ENCODE measurements around the gene EARS2. TPM values are rescaled to one million over a fixed set of nuclear protein-coding genes. Genes with fewer than 3 reads are reported as not detected.

EARS2 gene
- polyA plus RNA-seq, 1 donor from 2014 or later, result 22.2 TPM

DNA sequence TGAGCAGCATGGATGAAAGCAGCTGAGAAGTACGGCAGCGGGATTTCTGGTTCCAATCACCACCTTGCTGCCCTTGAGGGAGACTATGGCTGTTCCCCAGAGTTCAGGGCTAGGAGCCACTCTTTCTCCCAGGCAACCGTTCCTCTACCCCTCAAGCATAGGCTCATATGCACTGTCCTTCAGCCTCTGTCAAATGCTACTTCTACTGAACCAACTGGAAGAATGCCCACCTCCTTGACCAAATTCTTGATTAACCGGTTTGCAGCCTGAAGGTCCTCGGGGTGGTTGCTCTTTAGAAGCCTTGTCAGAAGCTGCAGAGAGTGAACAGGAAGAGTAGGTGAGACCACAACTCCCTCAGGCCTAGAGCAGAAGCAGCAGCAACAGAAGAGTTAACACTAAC lies 70.7 kb downstream of the EARS2 start:
- Histone ChIP-seq H3F3A (ENCODE audit: insufficient read depth, low read length, poor library complexity, severe bottlenecking) (no peaks in the 10 kb centered on the region), H2AFZ (ENCODE audit: low read depth, low read length) (no peak overlapping the region), H3K79me2 (replicated peaks; ENCODE audit: insufficient read depth, low read length) (no peaks in the 10 kb centered on the region), H3K27ac (ENCODE audit: low read length) (no peak overlapping the region), H3K9me2 (ENCODE audit: insufficient read depth, low read length) (no peaks in the 10 kb centered on the region), H4K20me1 (ENCODE audit: insufficient read depth) (no peaks in the 10 kb centered on the region), H3K9ac (ENCODE audit: low read length) (no peak overlapping the region), H3K4me2 (ENCODE audit: low read length) (no peak overlapping the region), H3K4me3 (ENCODE audit: low read length) (no peak overlapping the region), H3K36me3 (ENCODE audit: insufficient read depth, low read length) (no peaks in the 10 kb centered on the region), H3K27me3 (ENCODE audit: insufficient read depth, low read depth, low read length) (no peaks in the 10 kb centered on the region), H3K9me3 (ENCODE audit: low read length) (no peaks in the 10 kb centered on the region)
- TF ChIP-seq SMC3 (conservative IDR thresholded peaks at IDR 0.05; ENCODE audit: poor library complexity) (no peak), POLR2AphosphoS5 (IDR thresholded peaks at IDR 0.05) (no peak), EP300 (conservative IDR thresholded peaks at IDR 0.05; ENCODE audit: poor library complexity, severe bottlenecking) (no peak), MXI1 (conservative IDR thresholded peaks at IDR 0.05; ENCODE audit: poor library complexity, severe bottlenecking) (no peak), TAF1 (IDR thresholded peaks at IDR 0.05; ENCODE audit: low read depth) (no peak), EZH2 (IDR thresholded peaks at IDR 0.05; ENCODE audit: borderline replicate concordance, insufficient read depth, low read length, poor library complexity, severe bottlenecking) (no peak), RAD21 (conservative IDR thresholded peaks at IDR 0.05) (no peak)
- TF ChIP-seq, protein P1, sequence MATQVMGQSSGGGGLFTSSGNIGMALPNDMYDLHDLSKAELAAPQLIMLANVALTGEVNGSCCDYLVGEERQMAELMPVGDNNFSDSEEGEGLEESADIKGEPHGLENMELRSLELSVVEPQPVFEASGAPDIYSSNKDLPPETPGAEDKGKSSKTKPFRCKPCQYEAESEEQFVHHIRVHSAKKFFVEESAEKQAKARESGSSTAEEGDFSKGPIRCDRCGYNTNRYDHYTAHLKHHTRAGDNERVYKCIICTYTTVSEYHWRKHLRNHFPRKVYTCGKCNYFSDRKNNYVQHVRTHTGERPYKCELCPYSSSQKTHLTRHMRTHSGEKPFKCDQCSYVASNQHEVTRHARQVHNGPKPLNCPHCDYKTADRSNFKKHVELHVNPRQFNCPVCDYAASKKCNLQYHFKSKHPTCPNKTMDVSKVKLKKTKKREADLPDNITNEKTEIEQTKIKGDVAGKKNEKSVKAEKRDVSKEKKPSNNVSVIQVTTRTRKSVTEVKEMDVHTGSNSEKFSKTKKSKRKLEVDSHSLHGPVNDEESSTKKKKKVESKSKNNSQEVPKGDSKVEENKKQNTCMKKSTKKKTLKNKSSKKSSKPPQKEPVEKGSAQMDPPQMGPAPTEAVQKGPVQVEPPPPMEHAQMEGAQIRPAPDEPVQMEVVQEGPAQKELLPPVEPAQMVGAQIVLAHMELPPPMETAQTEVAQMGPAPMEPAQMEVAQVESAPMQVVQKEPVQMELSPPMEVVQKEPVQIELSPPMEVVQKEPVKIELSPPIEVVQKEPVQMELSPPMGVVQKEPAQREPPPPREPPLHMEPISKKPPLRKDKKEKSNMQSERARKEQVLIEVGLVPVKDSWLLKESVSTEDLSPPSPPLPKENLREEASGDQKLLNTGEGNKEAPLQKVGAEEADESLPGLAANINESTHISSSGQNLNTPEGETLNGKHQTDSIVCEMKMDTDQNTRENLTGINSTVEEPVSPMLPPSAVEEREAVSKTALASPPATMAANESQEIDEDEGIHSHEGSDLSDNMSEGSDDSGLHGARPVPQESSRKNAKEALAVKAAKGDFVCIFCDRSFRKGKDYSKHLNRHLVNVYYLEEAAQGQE (IDR thresholded peaks at IDR 0.05; ENCODE audit: borderline replicate concordance), result no peak
- TF ChIP-seq, protein P2, sequence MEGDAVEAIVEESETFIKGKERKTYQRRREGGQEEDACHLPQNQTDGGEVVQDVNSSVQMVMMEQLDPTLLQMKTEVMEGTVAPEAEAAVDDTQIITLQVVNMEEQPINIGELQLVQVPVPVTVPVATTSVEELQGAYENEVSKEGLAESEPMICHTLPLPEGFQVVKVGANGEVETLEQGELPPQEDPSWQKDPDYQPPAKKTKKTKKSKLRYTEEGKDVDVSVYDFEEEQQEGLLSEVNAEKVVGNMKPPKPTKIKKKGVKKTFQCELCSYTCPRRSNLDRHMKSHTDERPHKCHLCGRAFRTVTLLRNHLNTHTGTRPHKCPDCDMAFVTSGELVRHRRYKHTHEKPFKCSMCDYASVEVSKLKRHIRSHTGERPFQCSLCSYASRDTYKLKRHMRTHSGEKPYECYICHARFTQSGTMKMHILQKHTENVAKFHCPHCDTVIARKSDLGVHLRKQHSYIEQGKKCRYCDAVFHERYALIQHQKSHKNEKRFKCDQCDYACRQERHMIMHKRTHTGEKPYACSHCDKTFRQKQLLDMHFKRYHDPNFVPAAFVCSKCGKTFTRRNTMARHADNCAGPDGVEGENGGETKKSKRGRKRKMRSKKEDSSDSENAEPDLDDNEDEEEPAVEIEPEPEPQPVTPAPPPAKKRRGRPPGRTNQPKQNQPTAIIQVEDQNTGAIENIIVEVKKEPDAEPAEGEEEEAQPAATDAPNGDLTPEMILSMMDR (IDR thresholded peaks at IDR 0.05; ENCODE audit: poor library complexity, severe bottlenecking), result no peak

DNA sequence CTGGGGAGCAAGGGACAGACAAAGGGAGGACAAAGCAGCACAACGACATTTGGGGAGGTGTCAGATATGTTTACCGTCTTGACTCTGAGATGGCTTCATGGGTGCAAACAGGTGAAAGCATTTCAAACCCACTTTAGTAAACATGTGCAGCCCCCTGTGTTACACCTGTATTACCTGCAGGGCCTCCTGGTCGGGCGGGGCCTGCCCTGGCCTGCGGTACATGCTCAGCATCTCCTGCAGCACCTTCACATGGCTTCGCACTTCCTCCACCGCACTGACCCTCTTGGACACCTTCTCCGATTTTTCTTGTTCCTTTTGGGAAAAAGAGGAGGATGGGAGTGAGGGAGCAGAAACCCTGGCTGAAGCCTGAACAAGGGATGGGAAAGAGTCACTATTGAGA lies 71.3 kb downstream of the EARS2 start:
- H2AFZ ChIP-seq (ENCODE audit: low read depth, low read length), result no peak overlapping the region
- H3K27ac ChIP-seq (ENCODE audit: low read length), result no peak overlapping the region
- TF ChIP-seq EZH2 (IDR thresholded peaks at IDR 0.05; ENCODE audit: borderline replicate concordance, insufficient read depth, low read length, poor library complexity, severe bottlenecking) (no peak), RAD21 (conservative IDR thresholded peaks at IDR 0.05) (no peak), POLR2AphosphoS5 (IDR thresholded peaks at IDR 0.05) (no peak), SMC3 (conservative IDR thresholded peaks at IDR 0.05; ENCODE audit: poor library complexity) (no peak), EP300 (conservative IDR thresholded peaks at IDR 0.05; ENCODE audit: poor library complexity, severe bottlenecking) (no peak), MXI1 (conservative IDR thresholded peaks at IDR 0.05; ENCODE audit: poor library complexity, severe bottlenecking) (no peak), TAF1 (IDR thresholded peaks at IDR 0.05; ENCODE audit: low read depth) (no peak)
- TF ChIP-seq, protein P2 (IDR thresholded peaks at IDR 0.05; ENCODE audit: poor library complexity, severe bottlenecking), result no peak
- TF ChIP-seq, protein P1 (IDR thresholded peaks at IDR 0.05; ENCODE audit: borderline replicate concordance), result no peak
- no peaks in the 10 kb centered on the region for H3F3A ChIP-seq (ENCODE audit: insufficient read depth, low read length, poor library complexity, severe bottlenecking)
- H3K9ac ChIP-seq (ENCODE audit: low read length), result no peak overlapping the region
- no peak overlapping the region for H3K4me3 ChIP-seq (ENCODE audit: low read length)
- no peaks in the 10 kb centered on the region for H4K20me1 ChIP-seq (ENCODE audit: insufficient read depth)
- H3K27me3 ChIP-seq (ENCODE audit: insufficient read depth, low read depth, low read length), result no peaks in the 10 kb centered on the region
- H3K4me2 ChIP-seq (ENCODE audit: low read length), result no peak overlapping the region
- H3K36me3 ChIP-seq (ENCODE audit: insufficient read depth, low read length), result no peaks in the 10 kb centered on the region
- H3K9me2 ChIP-seq (ENCODE audit: insufficient read depth, low read length), result no peaks in the 10 kb centered on the region
- H3K9me3 ChIP-seq (ENCODE audit: low read length), result no peaks in the 10 kb centered on the region
- no peaks in the 10 kb centered on the region for H3K79me2 ChIP-seq (replicated peaks; ENCODE audit: insufficient read depth, low read length)
